Measurements from ENCODE around the gene PPP2R3C. TPM values are rescaled to one million over a fixed set of nuclear protein-coding genes. Genes with fewer than 3 reads are reported as not detected.

The PPP2R3C gene
- total RNA-seq, 2 experiments from 2014 or later: 38.2 to 40.7 TPM

DNA sequence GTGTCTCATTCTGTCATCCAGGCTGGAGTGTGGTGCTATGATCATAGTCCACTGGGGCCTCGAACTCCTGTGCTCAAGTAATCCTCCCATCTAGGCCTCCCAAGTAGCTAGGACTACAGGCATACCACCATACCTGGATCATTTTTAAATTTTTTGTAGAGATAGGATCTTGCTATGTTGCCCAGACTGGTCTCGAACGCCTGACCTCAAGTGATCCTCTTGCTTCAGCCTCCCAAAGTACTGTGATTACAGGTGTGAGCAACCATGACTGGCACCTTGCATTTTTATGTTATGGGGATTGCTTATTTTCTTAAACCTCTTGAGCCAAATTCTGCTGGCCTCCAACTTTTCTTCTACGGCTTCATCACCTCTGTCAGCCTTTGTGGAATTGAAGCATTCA, 27.4 kb upstream of the PPP2R3C start:
- no peak for DNase-seq
- Mint-ChIP-seq H3K27me3 (no peaks in the 10 kb centered on the region), H3K27ac (no peak overlapping the region), H3K36me3 (ENCODE audit: low read depth) (peaks cover 24% of the 10 kb centered on the region), H3K4me3 (no peak overlapping the region), H3K4me1 (ENCODE audit: low read depth) (peaks cover 10% of the 10 kb centered on the region), H3K9me3 (no peaks in the 10 kb centered on the region)
- intact Hi-C loops (cut with micrococcal nuclease): loop anchor here (10.0 kb wide), 1 partner anchor 56 kb away; no protein-coding TSS in a partner anchor
- ATAC-seq: no peak
- TF ChIP-seq, protein P1, sequence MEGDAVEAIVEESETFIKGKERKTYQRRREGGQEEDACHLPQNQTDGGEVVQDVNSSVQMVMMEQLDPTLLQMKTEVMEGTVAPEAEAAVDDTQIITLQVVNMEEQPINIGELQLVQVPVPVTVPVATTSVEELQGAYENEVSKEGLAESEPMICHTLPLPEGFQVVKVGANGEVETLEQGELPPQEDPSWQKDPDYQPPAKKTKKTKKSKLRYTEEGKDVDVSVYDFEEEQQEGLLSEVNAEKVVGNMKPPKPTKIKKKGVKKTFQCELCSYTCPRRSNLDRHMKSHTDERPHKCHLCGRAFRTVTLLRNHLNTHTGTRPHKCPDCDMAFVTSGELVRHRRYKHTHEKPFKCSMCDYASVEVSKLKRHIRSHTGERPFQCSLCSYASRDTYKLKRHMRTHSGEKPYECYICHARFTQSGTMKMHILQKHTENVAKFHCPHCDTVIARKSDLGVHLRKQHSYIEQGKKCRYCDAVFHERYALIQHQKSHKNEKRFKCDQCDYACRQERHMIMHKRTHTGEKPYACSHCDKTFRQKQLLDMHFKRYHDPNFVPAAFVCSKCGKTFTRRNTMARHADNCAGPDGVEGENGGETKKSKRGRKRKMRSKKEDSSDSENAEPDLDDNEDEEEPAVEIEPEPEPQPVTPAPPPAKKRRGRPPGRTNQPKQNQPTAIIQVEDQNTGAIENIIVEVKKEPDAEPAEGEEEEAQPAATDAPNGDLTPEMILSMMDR (IDR thresholded peaks at IDR 0.05): no peak
- CTCF ChIA-PET: interaction anchor here (2.3 kb wide), 1 partner anchor 273 kb away, joined by 9 read pairs; no protein-coding TSS in a partner anchor
- POLR2A ChIA-PET: no interaction called here

DNA sequence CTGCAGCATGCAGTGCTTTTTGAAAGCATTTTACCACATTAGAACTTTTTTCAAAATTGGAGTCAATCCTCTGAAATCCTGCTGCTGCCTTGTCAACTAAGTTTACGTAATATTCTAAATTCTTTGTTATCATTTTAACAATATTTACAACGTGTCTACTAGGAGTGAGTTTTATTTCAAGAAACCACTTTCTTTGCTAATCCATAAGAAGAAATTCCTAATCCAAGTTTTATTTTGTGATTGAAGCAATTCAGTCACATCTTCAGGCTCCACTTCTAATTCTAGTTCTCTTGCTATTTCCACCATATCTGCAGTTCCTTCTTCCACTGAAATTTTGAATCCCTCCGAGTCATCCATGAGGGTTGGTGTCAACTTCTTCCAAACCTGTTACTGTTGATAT, 25.9 kb upstream of the PPP2R3C start:
- Mint-ChIP-seq H3K27ac (no peak overlapping the region), H3K9me3 (no peaks in the 10 kb centered on the region), H3K4me1 (ENCODE audit: low read depth) (peaks cover 7% of the 10 kb centered on the region), H3K4me3 (no peak overlapping the region), H3K36me3 (ENCODE audit: low read depth) (peaks cover 20% of the 10 kb centered on the region), H3K27me3 (no peaks in the 10 kb centered on the region)
- no peak for DNase-seq
- CTCF ChIA-PET: interaction anchor here (1.1 to 12.3 kb wide), 3 partner anchors 82 to 274 kb away, joined by 3 to 219 read pairs (median 4); no protein-coding TSS in a partner anchor
- TF ChIP-seq, protein P1 (IDR thresholded peaks at IDR 0.05): no peak
- no peak for ATAC-seq
- POLR2A ChIA-PET: no interaction called here
- intact Hi-C loops (cut with micrococcal nuclease): loop anchor here (10.0 kb wide), 1 partner anchor 57 kb away; no protein-coding TSS in a partner anchor

- TF ChIP-seq, protein P1 (IDR thresholded peaks at IDR 0.05): no peak
- Mint-ChIP-seq H3K9me3 (no peaks in the 10 kb centered on the region), H3K27me3 (no peaks in the 10 kb centered on the region), H3K4me1 (ENCODE audit: low read depth) (peaks cover 7% of the 10 kb centered on the region), H3K36me3 (ENCODE audit: low read depth) (peaks cover 20% of the 10 kb centered on the region), H3K4me3 (no peak overlapping the region), H3K27ac (no peak overlapping the region)
- DNase-seq (no peak), ATAC-seq (no peak)
- intact Hi-C loops (cut with micrococcal nuclease): loop anchor here (10.0 kb wide), 1 partner anchor 58 kb away; no protein-coding TSS in a partner anchor
- ChIA-PET CTCF (interaction anchor here (1.1 to 12.3 kb wide), 4 partner anchors 83 to 274 kb away, joined by 3 to 219 read pairs (median 4); no protein-coding TSS in a partner anchor), POLR2A (no interaction called here)
Measured at GRCh38 chr14:35147186-35147585, 25.4 kb upstream of the PPP2R3C start.

- no peak for ATAC-seq
- intact Hi-C loops (cut with micrococcal nuclease): loop anchor here (10.0 kb wide), 1 partner anchor 58 kb away; no protein-coding TSS in a partner anchor
- H3K4me3 Mint-ChIP-seq: no peak overlapping the region
- TF ChIP-seq, protein P1 (IDR thresholded peaks at IDR 0.05): no peak
- no peaks in the 10 kb centered on the region for H3K27me3 Mint-ChIP-seq
- H3K36me3 Mint-ChIP-seq (ENCODE audit: low read depth): peaks cover 20% of the 10 kb centered on the region
- H3K27ac Mint-ChIP-seq: no peak overlapping the region
- ChIA-PET POLR2A (no interaction called here), CTCF (interaction anchor here (0.7 to 12.3 kb wide), 4 partner anchors 83 to 266 kb away, joined by 3 to 219 read pairs (median 4); no protein-coding TSS in a partner anchor)
- peaks cover 7% of the 10 kb centered on the region for H3K4me1 Mint-ChIP-seq (ENCODE audit: low read depth)
- no peaks in the 10 kb centered on the region for H3K9me3 Mint-ChIP-seq
- DNase-seq: no peak
Measured at GRCh38 chr14:35146711-35147149, 24.9 kb upstream of the PPP2R3C start.

DNA sequence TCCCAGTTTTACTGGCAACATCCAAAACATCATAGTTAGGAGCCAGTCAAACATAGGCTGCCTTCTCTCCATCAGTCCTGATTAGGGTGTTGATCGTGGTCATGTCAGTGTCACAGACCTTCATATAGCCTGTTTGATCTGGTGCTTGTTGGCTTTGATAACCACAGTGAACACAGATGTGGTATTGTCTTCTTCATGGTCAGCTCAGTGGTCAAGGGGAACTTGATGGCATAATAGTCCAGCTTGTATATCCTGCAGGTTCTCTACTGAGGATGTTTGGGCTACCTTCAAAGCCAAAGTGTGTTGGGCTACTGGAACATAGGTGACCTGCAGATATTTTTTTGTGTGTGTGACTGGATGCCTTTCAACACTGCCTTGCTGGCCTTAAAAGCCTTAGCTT, 22.2 kb upstream of the PPP2R3C start:
- peaks cover 14% of the 10 kb centered on the region for H3K36me3 Mint-ChIP-seq (ENCODE audit: low read depth)
- intact Hi-C loops (cut with micrococcal nuclease): loop anchor here (5.0 to 10.0 kb wide), 3 partner anchors 61 to 273 kb away; no protein-coding TSS in a partner anchor
- H3K4me1 Mint-ChIP-seq (ENCODE audit: low read depth): peaks cover 6% of the 10 kb centered on the region
- no peaks in the 10 kb centered on the region for H3K27me3 Mint-ChIP-seq
- TF ChIP-seq, protein P1 (IDR thresholded peaks at IDR 0.05): no peak
- H3K4me3 Mint-ChIP-seq: no peak overlapping the region
- H3K27ac Mint-ChIP-seq: no peak overlapping the region
- CTCF ChIA-PET: interaction anchor here (1.3 to 12.3 kb wide), 6 partner anchors 9 to 277 kb away, joined by 5 to 219 read pairs (median 24); partner anchors contain the start of gene NFKBIA
- no peak for ATAC-seq
- no peak for DNase-seq
- H3K9me3 Mint-ChIP-seq: no peaks in the 10 kb centered on the region
- POLR2A ChIA-PET: interaction anchor here (0.6 to 1.4 kb wide), 5 partner anchors 142 to 337 kb away, joined by 3 to 8 read pairs (median 3); no protein-coding TSS in a partner anchor

Data from activated CD8-positive, alpha-beta T cell treated with anti-CD3 and anti-CD28 coated beads for 36 hours (primary cell).